Cardiac fibroblast (primary cell): ENCODE measurements around the gene C2CD2.
"Not testable (repeated sequence)": the region's sequence is repeated elsewhere in the genome, so short reads cannot be mapped to it uniquely, and the experiment has no call there.

Experiments
- DNase-seq, 2 donors: peaks; one replicate each; pipeline versions ENCODE4 v3.0.0 to v3.0.0-alpha.2; 2010; ENCODE audit warnings: low read depth in 2 of 2
- H3K4me3 ChIP-seq, 2 donors: replicated peaks in 1 of 2; 1 replicate in 1 of 2; 2 replicates in 1 of 2; pipeline ENCODE4 v1.5.1; 2011; ENCODE audit warnings: low read depth in 2 of 2, low read length in 2 of 2, mild to moderate bottlenecking in 2 of 2, moderate library complexity in 1 of 2
- TF ChIP-seq, protein P1 (sequence below): IDR thresholded peaks from one replicate; pipeline ENCODE4 v1.5.1; 2011; ENCODE audit warnings: low read depth, mild to moderate bottlenecking, low read length, inconsistent platforms

C2CD2 gene

DNA sequence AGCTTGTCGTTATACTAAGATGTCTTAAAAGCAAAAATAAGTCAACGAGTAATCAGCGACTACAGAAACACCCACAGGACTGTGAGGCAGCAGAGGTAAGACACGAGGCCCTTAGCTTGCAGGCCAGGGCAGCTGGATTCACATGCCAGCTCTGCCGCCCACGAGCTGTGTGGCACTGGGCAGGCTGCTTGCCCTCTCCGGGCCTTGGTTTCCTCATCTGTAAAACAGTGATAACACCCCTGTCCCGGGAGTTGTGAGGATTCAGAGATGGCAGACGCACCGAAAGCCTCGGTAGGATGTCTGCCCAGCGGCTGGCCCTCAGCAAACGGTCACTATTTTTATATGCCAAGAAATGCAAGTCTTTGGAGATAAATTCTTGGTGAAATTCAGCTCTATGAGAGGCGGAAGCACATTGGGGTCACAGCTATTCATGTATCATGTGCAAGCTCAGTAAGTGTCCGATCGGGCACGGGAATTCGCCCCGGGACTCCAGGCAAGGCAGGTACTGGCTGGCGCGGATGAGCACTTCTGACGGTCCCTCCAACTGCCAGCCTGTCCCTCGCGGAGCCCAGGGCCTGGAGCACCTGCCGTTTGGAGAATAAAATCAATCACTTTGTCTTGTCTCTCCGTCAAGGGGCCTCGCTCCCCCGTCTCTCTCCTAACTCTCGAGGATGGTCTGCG, 1.1 kb downstream of the C2CD2 start:
- TF ChIP-seq, protein P1, sequence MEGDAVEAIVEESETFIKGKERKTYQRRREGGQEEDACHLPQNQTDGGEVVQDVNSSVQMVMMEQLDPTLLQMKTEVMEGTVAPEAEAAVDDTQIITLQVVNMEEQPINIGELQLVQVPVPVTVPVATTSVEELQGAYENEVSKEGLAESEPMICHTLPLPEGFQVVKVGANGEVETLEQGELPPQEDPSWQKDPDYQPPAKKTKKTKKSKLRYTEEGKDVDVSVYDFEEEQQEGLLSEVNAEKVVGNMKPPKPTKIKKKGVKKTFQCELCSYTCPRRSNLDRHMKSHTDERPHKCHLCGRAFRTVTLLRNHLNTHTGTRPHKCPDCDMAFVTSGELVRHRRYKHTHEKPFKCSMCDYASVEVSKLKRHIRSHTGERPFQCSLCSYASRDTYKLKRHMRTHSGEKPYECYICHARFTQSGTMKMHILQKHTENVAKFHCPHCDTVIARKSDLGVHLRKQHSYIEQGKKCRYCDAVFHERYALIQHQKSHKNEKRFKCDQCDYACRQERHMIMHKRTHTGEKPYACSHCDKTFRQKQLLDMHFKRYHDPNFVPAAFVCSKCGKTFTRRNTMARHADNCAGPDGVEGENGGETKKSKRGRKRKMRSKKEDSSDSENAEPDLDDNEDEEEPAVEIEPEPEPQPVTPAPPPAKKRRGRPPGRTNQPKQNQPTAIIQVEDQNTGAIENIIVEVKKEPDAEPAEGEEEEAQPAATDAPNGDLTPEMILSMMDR, result no peak
- H3K4me3 ChIP-seq, result peak overlapping the region; percentile 65 to 69
- DNase-seq, result peak in 1 of 2 donors; percentile 40

DNA sequence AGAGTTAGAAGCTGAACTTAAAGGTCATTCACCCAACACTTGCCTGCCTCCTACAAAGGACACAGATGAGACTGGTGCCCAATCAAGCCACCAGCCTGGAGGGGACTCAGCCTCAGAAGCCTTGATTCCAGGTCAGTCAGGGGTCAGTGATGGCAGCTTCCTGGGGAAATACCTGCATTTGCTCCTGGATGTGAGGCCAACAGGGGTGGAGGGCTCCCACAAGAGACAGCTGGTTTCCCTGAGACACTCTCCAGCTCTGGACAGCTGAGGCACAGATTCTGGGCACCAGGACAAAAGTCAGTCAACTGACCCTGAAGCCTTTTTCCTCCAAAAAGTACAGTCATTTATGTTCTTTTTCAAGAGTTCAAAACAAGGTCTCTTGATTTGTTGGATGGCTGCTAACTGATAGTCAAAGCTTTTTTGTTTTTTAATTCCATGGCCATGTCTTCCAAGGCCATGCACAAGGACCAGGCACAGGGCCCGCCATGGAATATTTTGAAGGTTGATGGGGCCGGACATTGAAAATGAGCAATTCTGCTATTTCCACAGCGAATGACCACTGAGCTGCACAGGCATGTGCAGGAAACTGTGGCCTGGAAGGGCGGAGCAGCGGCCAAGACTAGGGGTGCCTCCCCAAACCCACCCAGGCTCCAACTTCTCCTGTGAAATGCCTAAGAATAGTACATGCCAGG, 1.8 kb downstream of the C2CD2 start:
- TF ChIP-seq, protein P1, result no peak
- peak overlapping the region; percentile 65 to 69 for H3K4me3 ChIP-seq
- no peak for DNase-seq

DNA sequence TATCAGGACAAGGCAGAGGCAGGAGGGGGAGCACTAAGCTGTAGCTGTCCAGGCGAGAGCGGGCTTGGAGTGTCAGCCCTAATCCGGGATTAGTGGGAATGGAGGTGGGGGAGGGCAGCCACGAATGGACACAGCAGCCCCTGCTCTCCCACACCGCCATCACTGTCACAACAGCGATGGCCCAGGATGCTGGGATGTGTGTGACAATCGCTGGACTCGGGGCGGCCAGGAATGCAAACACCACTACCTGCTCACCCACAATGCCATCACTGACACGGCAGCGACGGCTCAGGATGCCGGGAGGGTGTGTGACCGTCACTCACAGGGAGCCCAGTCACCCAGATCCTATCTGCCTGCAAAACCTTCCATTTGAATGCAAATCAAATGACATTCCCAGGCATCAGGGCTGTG, 2.9 kb downstream of the C2CD2 start:
- H3K4me3 ChIP-seq, result no peak overlapping the region
- no peak for DNase-seq
- TF ChIP-seq, protein P1, result no peak

DNA sequence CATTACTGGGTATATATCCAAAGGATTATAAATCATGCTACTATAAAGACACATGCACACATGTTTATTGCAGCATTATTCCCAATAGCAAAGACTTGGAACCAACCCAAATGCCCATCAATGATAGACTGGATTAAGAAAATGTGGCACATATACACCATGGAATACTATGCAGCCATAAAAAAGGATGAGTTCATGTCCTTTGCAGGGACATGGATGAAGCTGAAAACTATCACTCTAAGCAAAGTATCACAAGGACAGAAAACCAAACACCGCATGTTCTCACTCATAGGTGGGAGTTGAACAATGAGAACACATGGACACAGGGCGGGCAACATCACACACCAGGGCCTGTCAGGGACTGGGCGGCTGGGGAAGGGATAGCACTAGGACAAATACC, 4.2 kb downstream of the C2CD2 start:
- H3K4me3 ChIP-seq, DNase-seq: not testable (repeated sequence)

DNA sequence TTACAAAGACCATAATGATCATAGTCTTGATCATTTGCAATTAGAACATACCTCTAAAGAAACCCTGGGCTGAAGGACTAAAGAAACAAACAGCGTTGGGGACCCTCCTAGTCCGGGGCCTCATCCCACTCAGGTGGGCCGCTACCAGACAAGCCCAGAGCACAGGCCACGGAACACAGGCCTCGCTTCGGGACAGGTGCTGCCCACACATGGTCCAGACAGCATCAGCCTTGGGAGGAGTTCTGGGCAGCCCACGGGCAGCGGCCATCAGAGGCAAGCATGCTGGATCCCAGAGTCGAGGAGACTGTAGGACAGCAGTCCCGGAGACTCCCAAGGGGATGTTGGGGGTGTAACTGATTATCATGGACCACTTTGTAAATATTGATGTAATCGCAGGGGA, 4.9 kb downstream of the C2CD2 start:
- no peak overlapping the region for H3K4me3 ChIP-seq
- DNase-seq, result no peak
- TF ChIP-seq, protein P1, result no peak

DNA sequence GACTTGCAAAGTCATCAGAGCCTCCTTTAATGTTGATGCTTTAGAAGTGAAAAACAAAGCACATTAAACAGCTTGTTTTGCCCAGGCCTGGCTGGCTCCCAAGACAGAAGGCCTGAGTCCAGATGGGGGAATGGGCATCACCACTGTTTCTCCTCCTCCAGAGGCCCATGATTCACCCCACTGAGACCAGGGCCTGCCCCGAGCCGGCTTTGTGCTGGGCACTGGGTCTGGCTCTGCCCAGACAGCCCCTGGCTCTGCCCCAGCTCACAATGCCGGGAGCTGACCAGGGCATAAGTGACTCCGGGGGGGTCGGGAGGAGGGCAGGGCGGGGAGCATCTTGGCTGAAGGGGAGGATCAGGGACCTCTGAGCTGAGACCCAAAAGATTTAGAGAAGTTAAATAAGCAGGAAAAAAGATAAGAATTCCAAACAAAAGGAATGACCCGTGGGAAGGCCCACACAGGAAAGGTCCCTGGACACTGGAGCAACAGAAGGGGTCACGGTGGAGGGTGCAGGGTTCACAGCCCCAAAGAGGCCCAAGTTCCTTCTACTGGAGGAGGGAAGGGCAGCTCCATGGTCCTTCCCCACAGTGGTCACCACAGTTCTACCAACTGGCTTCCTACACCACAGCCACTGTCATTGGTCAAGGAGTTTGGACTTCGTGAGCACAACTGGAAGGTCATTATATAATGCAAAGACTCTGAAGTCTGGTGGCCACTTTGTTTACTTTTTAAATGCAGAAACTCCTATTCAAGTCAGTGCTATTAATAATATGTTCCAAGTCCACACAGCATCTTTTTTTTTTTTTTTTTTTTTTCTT, 5.5 kb downstream of the C2CD2 start:
- no peak overlapping the region for H3K4me3 ChIP-seq
- TF ChIP-seq, protein P1, result no peak
- peak; percentile 51 to 80 for DNase-seq

DNA sequence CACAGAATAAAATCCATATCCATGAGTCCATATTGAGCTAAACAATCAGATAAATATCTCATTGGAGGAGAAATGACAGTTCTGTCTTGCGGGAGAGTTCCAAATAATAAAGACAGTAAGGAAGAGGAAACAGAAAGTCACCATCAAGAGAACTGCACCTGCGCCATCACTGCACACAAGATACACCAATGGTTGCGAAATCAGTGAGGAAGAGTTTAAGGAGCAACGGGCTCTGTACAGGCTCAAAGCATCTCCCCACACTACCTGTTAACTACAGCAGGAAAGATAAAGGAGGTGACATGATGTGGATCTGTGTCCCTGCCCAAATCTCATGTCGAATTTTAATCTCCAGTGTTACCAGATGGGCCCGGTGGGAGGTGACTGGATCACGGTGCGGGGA, 7.8 kb downstream of the C2CD2 start:
- no peak for DNase-seq
- no peak overlapping the region for H3K4me3 ChIP-seq
- TF ChIP-seq, protein P1, result no peak
